HT-29 (cell line): ENCODE measurements around the gene SSMEM1. TPM values are rescaled to one million over a fixed set of nuclear protein-coding genes. Genes with fewer than 3 reads are reported as not detected.
"Not testable (repeated sequence)": the region's sequence is repeated elsewhere in the genome, so short reads cannot be mapped to it uniquely, and the experiment has no call there.

ENCODE experiments used
- DNase-seq: peaks from one replicate; pipeline ENCODE4 v3.0.0-alpha.2; 2015; ENCODE audit warnings: low spot score
- total RNA-seq: library from RNA; depleted of rRNA; stranded (reverse); fragments of >200 nt; shearing (Covaris generic); gene quantifications from 2 replicates; pipeline ENCODE4 v1.2.3, GENCODE V29; 2014

Gene SSMEM1
- total RNA-seq, 1 experiment from 2014 or later, result not detected

GRCh38 chr7:130210181-130210935, 2.7 kb downstream of the SSMEM1 start:
- DNase-seq, result no peak

GRCh38 chr7:130213828-130214227, 6.2 kb downstream of the SSMEM1 start:
- no peak for DNase-seq

GRCh38 chr7:130216025-130216424, 8.4 kb downstream of the SSMEM1 start:
- DNase-seq, result no peak

- no peak for DNase-seq
Measured at GRCh38 chr7:130216750-130217149, 9.1 kb downstream of the SSMEM1 start.

- no peak for DNase-seq
Measured at GRCh38 chr7:130218806-130219620, 11.4 kb downstream of the SSMEM1 start.

GRCh38 chr7:130219871-130220270, 12.2 kb downstream of the SSMEM1 start:
- DNase-seq, result no peak

- no peak for DNase-seq
Measured at GRCh38 chr7:130221746-130222145, 14.1 kb downstream of the SSMEM1 start.

- no peak for DNase-seq
Measured at GRCh38 chr7:130223646-130224045, 16.0 kb downstream of the SSMEM1 start.

GRCh38 chr7:130224210-130224609, 16.6 kb downstream of the SSMEM1 start:
- DNase-seq, result no peak

- DNase-seq, result not testable (repeated sequence)
Measured at GRCh38 chr7:130224923-130225322, 17.3 kb downstream of the SSMEM1 start.

GRCh38 chr7:130226333-130226732, 18.7 kb downstream of the SSMEM1 start:
- no peak for DNase-seq

- DNase-seq, result no peak
Measured at GRCh38 chr7:130227883-130228575, 20.4 kb downstream of the SSMEM1 start.

- DNase-seq, result no peak
Measured at GRCh38 chr7:130228840-130229502, 21.3 kb downstream of the SSMEM1 start.

- DNase-seq, result not testable (repeated sequence)
Measured at GRCh38 chr7:130229981-130230380, 22.3 kb downstream of the SSMEM1 start.

GRCh38 chr7:130231792-130232191, 24.1 kb downstream of the SSMEM1 start:
- no peak for DNase-seq

- no peak for DNase-seq
Measured at GRCh38 chr7:130232209-130232608, 24.5 kb downstream of the SSMEM1 start.

- no peak for DNase-seq
Measured at GRCh38 chr7:130234078-130234477, 26.4 kb downstream of the SSMEM1 start.

- DNase-seq, result not testable (repeated sequence)
Measured at GRCh38 chr7:130236361-130236760, 28.7 kb downstream of the SSMEM1 start.

GRCh38 chr7:130240240-130240639, 32.6 kb downstream of the SSMEM1 start:
- no peak for DNase-seq

- peak; percentile 63 for DNase-seq
Measured at GRCh38 chr7:130242198-130243014, 34.7 kb downstream of the SSMEM1 start.

- not testable (repeated sequence) for DNase-seq
Measured at GRCh38 chr7:130243486-130243885, 35.8 kb downstream of the SSMEM1 start.
